Karpas-422 (cell line): ENCODE measurements around the gene HS3ST5. TPM values are rescaled to one million over a fixed set of nuclear protein-coding genes. Genes with fewer than 3 reads are reported as not detected.
"Not testable (repeated sequence)": the region's sequence is repeated elsewhere in the genome, so short reads cannot be mapped to it uniquely, and the experiment has no call there.

Source experiments
- DNase-seq: peaks from one replicate; pipeline ENCODE4 v3.0.0-alpha.2; 2015
- H2AFZ ChIP-seq: fragments of 200-600 bp; sonication (generic); 2 replicates; pipeline ENCODE4 v1.6.1; 2014; ENCODE audit warnings: antibody characterized with exemption, low read length, mixed read lengths
- H3K27ac ChIP-seq: fragments of 200-600 bp; sonication (generic); 2 replicates; pipeline ENCODE4 v1.5.1; 2014; ENCODE audit warnings: mild to moderate bottlenecking, low read length, moderate library complexity
- H3K27me3 ChIP-seq: fragments of 200-600 bp; sonication (generic); 2 replicates; pipeline ENCODE4 v1.6.1; 2014; ENCODE audit warnings: low read length, mixed read lengths
- H3K36me3 ChIP-seq: fragments of 200-600 bp; sonication (generic); 2 replicates; pipeline ENCODE4 v1.6.1; 2014; ENCODE audit warnings: low read length, mixed read lengths; ENCODE audit not compliant: insufficient read depth
- H3K4me1 ChIP-seq: fragments of 200-600 bp; sonication (generic); 2 replicates; pipeline ENCODE4 v1.6.1; 2014; ENCODE audit warnings: mild to moderate bottlenecking, low read length, mixed read lengths
- H3K4me2 ChIP-seq: fragments of 200-600 bp; sonication (generic); 2 replicates; pipeline ENCODE4 v1.6.1; 2014; ENCODE audit warnings: low read length, low read depth, mild to moderate bottlenecking; ENCODE audit not compliant: poor library complexity, severe bottlenecking
- H3K4me3 ChIP-seq: fragments of 200-600 bp; sonication (generic); 2 replicates; pipeline ENCODE4 v1.5.1; 2014; ENCODE audit warnings: mild to moderate bottlenecking, antibody characterized with exemption, low read length, mixed read lengths
- H3K79me2 ChIP-seq: fragments of 200-600 bp; sonication (generic); 2 replicates; pipeline ENCODE4 v1.6.1; 2014; ENCODE audit warnings: mild to moderate bottlenecking, low read length, mixed read lengths
- H3K9ac ChIP-seq: fragments of 200-600 bp; sonication (generic); 2 replicates; pipeline ENCODE4 v1.6.0; 2014; ENCODE audit warnings: low read length
- H3K9me2 ChIP-seq: fragments of 200-600 bp; sonication (generic), shearing (Covaris generic); replicated peaks from 2 replicates; pipeline ENCODE4 v1.6.0; 2014; ENCODE audit warnings: mild to moderate bottlenecking, low read length, moderate library complexity; ENCODE audit not compliant: insufficient read depth
- H3K9me3 ChIP-seq: fragments of 300-700, 200-600 bp; sonication (generic); 2 replicates; pipeline ENCODE4 v1.6.1; 2014; ENCODE audit warnings: low read length, mixed read lengths
- H4K20me1 ChIP-seq: fragments of 200-600 bp; sonication (generic); 2 replicates; pipeline ENCODE4 v1.6.1; 2014; ENCODE audit warnings: mild to moderate bottlenecking, antibody characterized with exemption, low read length, low read depth; ENCODE audit not compliant: insufficient read depth
- total RNA-seq: library from RNA; depleted of rRNA; stranded (reverse); fragments of >200 nt; shearing (Covaris generic); gene quantifications from 2 replicates; pipeline ENCODE4 v1.2.3, GENCODE V29; 2014; ENCODE audit warnings: low replicate concordance

HS3ST5 gene
- total RNA-seq, 1 experiment from 2014 or later: not detected

DNA sequence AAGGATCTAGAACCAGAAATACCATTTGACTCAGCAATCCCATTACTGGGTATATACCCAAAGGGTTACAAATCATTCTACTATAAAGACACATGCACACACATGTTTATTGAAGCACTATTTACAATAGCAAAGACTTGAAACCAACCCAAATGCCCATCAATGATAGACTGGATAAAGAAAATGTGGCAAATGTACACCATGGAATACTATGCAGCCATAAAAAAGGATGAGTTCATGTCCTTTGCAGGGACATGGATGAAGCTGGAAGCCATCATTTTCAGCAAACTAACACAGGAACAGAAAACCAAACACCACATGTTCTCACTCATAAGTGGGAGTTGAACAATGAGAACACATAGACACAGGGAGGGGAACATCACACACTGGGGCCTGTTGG lies 193.6 kb downstream of the HS3ST5 start:
- H2AFZ ChIP-seq, H3K27ac ChIP-seq, H4K20me1 ChIP-seq, H3K4me2 ChIP-seq, DNase-seq, H3K9ac ChIP-seq, H3K9me2 ChIP-seq, H3K27me3 ChIP-seq, H3K36me3 ChIP-seq, H3K4me1 ChIP-seq, H3K9me3 ChIP-seq, H3K79me2 ChIP-seq, H3K4me3 ChIP-seq: not testable (repeated sequence)

DNA sequence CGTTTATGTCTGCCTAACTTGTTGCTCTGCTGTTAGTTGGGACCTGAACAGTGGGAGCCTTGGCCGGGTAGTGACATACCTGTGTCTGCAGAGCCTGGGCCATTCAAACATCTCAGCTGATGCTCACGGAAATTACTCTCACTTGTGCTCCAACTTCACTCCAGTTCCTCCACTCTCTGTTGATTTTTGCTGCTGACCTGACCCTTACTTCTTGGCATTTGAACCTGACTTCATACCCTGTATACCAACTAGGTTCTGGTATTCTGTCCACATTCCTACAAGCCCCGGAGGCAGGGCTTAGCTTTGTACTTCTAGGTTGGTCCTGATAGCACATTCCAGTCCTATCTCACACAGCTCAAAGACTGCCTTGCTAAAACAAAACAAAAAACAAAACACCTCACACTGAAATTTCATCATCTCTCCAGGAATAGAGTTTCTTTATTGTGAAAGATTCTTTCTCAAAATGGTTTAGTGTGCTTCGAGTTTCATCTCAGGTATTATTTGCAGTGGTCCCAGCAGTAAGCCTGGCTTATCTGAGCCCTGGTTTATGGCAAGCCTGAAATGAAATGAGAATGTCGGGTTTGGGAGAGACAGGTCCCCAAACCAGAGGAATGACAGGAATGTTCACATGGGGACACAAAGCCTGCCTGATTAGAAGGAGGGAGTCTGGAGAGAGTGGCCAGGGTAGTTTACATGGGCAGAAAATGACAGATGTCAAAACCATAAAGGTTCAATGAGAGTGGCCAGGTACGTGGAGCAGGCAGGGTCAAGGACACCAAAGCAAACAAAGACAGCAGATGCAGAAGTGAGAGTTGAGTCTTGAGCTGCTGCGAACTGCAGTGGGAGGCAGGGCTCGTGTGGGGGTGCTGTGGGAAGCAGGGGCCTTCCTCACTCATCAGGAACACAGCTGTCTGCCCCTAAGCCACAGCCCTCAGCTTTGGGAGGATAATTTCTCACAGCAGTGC lies 197.7 kb downstream of the HS3ST5 start:
- no peaks in the 10 kb centered on the region for H3K79me2 ChIP-seq
- no peak overlapping the region for H3K27ac ChIP-seq
- H3K4me3 ChIP-seq: no peak overlapping the region
- H4K20me1 ChIP-seq: no peaks in the 10 kb centered on the region
- no peaks in the 10 kb centered on the region for H3K9me2 ChIP-seq
- H3K9me3 ChIP-seq: no peaks in the 10 kb centered on the region
- no peak for DNase-seq
- H3K4me2 ChIP-seq: no peak overlapping the region
- H2AFZ ChIP-seq: no peak overlapping the region
- H3K9ac ChIP-seq: no peak overlapping the region
- no peaks in the 10 kb centered on the region for H3K36me3 ChIP-seq
- no peaks in the 10 kb centered on the region for H3K4me1 ChIP-seq
- no peaks in the 10 kb centered on the region for H3K27me3 ChIP-seq

DNA sequence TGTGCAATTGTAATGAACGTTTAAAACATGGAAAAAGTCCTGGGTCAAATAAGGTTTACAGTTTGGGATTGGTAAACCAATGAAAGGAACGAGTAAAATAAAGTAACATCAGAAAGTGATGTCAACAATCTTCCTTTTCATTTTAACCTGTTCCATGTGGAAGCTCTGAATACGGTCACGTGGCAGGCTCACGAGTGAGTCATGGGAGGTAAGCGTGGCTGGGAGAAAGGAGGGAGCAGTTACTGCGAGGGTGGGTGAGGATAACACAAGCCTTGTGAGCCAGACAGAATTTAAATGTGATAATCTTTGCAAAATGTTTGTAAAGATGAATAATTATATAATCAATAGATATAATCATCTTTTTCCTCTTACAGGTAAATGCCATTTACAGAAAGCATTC lies 200.6 kb downstream of the HS3ST5 start:
- no peaks in the 10 kb centered on the region for H3K9me2 ChIP-seq
- H3K4me3 ChIP-seq: no peak overlapping the region
- H3K36me3 ChIP-seq: no peaks in the 10 kb centered on the region
- no peaks in the 10 kb centered on the region for H3K79me2 ChIP-seq
- no peaks in the 10 kb centered on the region for H4K20me1 ChIP-seq
- H3K9me3 ChIP-seq: no peaks in the 10 kb centered on the region
- H3K4me1 ChIP-seq: no peaks in the 10 kb centered on the region
- no peak for DNase-seq
- H2AFZ ChIP-seq: no peak overlapping the region
- no peak overlapping the region for H3K4me2 ChIP-seq
- H3K27ac ChIP-seq: no peak overlapping the region
- H3K27me3 ChIP-seq: no peaks in the 10 kb centered on the region
- H3K9ac ChIP-seq: no peak overlapping the region

DNA sequence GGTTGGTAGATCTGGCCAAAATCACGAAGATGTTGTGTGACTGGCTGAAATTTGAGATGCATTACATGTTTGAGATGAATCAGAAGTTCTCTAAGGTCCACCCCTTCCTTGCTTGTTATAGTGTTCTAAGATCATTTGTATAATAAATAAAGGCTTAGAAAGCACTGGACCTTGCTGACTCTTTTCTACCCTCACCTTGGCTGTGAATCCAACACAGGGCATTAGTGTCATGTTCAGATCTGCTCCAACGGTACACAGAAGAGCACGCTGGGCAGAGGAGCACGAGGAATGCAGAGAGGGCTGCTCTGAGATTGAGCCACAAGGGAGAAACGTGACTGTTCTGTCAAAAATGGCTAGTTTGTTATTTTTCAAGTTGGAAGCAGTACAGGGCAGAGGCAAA lies 202.4 kb downstream of the HS3ST5 start:
- Histone ChIP-seq H3K9ac (no peak overlapping the region), H4K20me1 (no peaks in the 10 kb centered on the region), H3K36me3 (no peaks in the 10 kb centered on the region), H3K27me3 (no peaks in the 10 kb centered on the region), H3K4me3 (no peak overlapping the region), H3K9me3 (no peaks in the 10 kb centered on the region), H3K79me2 (no peaks in the 10 kb centered on the region), H2AFZ (no peak overlapping the region), H3K4me2 (no peak overlapping the region), H3K27ac (no peak overlapping the region), H3K9me2 (no peaks in the 10 kb centered on the region), H3K4me1 (no peaks in the 10 kb centered on the region)
- no peak for DNase-seq

DNA sequence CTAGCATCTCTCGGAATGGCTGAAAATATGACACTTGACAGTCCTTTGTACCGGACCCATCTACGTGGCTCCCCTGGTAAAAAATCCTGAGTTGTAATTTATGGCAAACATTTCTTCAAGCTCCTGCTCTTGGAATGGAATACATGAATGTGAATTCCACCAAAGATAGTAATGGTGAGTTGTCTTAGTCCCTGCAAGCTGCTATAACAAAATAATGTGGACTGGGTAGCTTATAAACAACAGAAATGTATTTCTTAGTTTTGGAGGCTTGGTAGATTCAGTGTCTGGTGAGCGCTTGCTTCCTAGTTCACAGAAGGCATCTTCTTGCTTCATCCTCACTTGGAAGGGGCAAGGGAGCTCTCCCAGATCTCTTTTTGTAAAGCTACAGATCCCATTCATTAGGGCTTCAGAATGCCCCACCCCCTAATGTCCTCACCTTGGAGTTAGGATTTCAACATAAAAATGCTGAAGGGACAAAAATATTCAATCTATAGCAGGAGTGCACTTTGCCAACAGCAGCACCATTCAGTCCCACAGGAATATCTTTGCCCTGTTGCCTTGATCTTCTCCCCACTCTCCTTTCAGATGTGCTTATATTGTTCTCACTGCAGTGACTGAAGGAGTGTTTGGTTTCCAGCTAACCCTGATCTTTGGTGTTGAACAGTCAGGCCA lies 204.1 kb downstream of the HS3ST5 start:
- Histone ChIP-seq H2AFZ (no peak overlapping the region), H4K20me1 (no peaks in the 10 kb centered on the region), H3K36me3 (no peaks in the 10 kb centered on the region), H3K4me1 (no peaks in the 10 kb centered on the region), H3K9me3 (no peaks in the 10 kb centered on the region), H3K4me2 (no peak overlapping the region), H3K27me3 (no peaks in the 10 kb centered on the region), H3K79me2 (no peaks in the 10 kb centered on the region), H3K9ac (no peak overlapping the region), H3K4me3 (no peak overlapping the region), H3K27ac (no peak overlapping the region), H3K9me2 (no peaks in the 10 kb centered on the region)
- DNase-seq: no peak

DNA sequence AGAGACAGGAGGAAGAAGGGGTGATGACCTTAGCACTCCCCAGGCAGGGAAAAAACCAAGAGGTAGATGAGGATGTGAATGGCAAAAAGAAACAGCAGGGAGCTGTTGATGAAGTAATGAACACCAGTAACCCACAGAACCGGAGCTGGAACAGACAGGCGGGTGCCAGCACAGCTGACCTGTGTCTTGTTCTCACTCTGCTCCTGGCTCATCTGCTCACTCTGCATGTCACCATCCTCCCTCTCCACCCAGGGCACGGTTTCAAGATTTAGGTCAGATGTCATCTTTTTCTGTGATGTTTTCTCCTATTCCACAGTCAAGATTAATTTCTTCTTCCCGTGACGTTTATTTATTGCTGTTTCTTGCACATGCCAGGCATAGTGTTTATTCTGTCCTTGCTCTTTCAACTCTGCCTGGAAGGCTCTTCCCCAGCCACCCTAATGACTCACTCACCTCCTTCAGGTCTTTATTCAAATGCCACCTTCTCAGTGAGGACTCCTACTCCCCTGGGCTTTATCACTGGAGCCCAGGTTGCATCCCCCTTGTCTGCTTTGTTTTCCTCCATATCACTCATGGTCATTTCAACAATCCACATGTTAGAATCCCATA lies 207.4 kb downstream of the HS3ST5 start:
- H3K4me3 ChIP-seq: no peak overlapping the region
- no peak overlapping the region for H2AFZ ChIP-seq
- DNase-seq: no peak

DNA sequence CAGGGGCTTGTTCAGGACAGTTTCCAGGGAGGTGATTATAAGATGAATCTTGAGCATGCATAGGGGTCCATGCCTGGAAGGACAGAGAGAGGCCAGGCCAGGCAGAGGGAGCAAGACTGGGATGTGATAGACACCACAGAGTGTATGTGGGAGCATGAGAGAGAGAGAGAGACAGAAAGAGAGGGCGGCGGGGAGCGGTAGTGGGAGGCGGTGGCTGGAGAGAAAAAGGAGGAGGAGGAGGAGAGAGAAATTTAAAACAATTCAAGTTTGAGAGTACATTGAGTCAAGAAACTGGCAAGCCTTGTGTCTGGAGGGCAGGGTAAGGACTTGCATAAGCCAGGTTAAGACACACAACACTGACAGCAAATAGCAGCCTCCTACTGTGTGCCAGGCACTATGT lies 209.0 kb downstream of the HS3ST5 start:
- H2AFZ ChIP-seq: no peak overlapping the region
- no peak overlapping the region for H3K27ac ChIP-seq
- no peaks in the 10 kb centered on the region for H3K4me1 ChIP-seq

More for the DNA sequence above, 207.4 kb downstream of the HS3ST5 start:
- H3K27ac ChIP-seq: no peak overlapping the region
- no peaks in the 10 kb centered on the region for H3K4me1 ChIP-seq
- no peaks in the 10 kb centered on the region for H3K36me3 ChIP-seq
- H4K20me1 ChIP-seq: no peaks in the 10 kb centered on the region
- H3K9ac ChIP-seq: no peak overlapping the region
- no peaks in the 10 kb centered on the region for H3K79me2 ChIP-seq
- H3K9me2 ChIP-seq: no peaks in the 10 kb centered on the region
- H3K9me3 ChIP-seq: no peaks in the 10 kb centered on the region
- no peaks in the 10 kb centered on the region for H3K27me3 ChIP-seq
- no peak overlapping the region for H3K4me2 ChIP-seq

DNA sequence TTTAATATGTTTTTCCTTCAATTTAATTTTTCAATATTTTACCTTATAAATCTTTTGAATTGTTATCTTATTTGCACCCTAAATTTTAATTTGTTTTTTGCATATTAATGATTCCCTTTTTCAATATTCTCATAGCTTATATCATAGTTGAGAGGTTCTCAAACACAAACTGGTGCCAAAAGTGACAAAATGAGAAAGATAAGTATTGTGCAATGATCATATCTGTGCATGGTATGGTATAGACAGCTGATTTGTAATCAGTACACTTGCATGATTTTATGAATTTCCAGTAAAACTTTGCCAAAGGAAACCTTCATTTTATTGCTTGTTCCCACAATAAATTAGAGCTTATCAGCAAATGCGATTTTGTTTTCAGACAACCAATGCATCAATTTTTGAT lies 210.9 kb downstream of the HS3ST5 start:
- H3K79me2 ChIP-seq: no peaks in the 10 kb centered on the region
- H3K27ac ChIP-seq: no peak overlapping the region
- no peak overlapping the region for H2AFZ ChIP-seq
- H3K27me3 ChIP-seq: no peaks in the 10 kb centered on the region
- H3K4me1 ChIP-seq: no peaks in the 10 kb centered on the region
- no peak overlapping the region for H3K4me2 ChIP-seq
- no peak for DNase-seq
- H3K9me2 ChIP-seq: no peaks in the 10 kb centered on the region
- H3K36me3 ChIP-seq: no peaks in the 10 kb centered on the region
- H3K4me3 ChIP-seq: no peak overlapping the region
- H3K9ac ChIP-seq: no peak overlapping the region
- H3K9me3 ChIP-seq: no peaks in the 10 kb centered on the region
- no peaks in the 10 kb centered on the region for H4K20me1 ChIP-seq

More for the DNA sequence above, 209.0 kb downstream of the HS3ST5 start:
- Histone ChIP-seq H3K27me3 (no peaks in the 10 kb centered on the region), H3K9me2 (no peaks in the 10 kb centered on the region), H4K20me1 (no peaks in the 10 kb centered on the region), H3K4me2 (no peak overlapping the region), H3K36me3 (no peaks in the 10 kb centered on the region), H3K9ac (no peak overlapping the region), H3K79me2 (no peaks in the 10 kb centered on the region), H3K9me3 (no peaks in the 10 kb centered on the region), H3K4me3 (no peak overlapping the region)
- no peak for DNase-seq
